Progenitor cell of endocrine pancreas (in vitro differentiated cells): Measurements from ENCODE around the gene STK32C. TPM values are rescaled to one million over a fixed set of nuclear protein-coding genes. Genes with fewer than 3 reads are reported as not detected.
"Not testable (repeated sequence)": the region's sequence is repeated elsewhere in the genome, so short reads cannot be mapped to it uniquely, and the experiment has no call there.

Experiments used
- DNase-seq: peaks from one replicate; pipeline ENCODE4 v3.0.0; 2021; ENCODE audit warnings: low spot score; ENCODE audit not compliant: unreplicated experiment
- H3K27ac Mint-ChIP-seq: 2 replicates; pipeline ENCODE4 v1.8.0; 2021; ENCODE audit warnings: mild to moderate bottlenecking, moderate library complexity, mixed read lengths
- H3K27me3 Mint-ChIP-seq: 2 replicates; pipeline ENCODE4 v1.8.0; 2021; ENCODE audit warnings: mixed read lengths
- H3K36me3 Mint-ChIP-seq: 2 replicates; pipeline ENCODE4 v1.8.0; 2022; ENCODE audit warnings: mixed read lengths; ENCODE audit not compliant: insufficient read depth
- H3K4me1 Mint-ChIP-seq: 2 replicates; pipeline ENCODE4 v1.8.0; 2021; ENCODE audit warnings: low read depth, mixed read lengths
- H3K4me3 Mint-ChIP-seq: 2 replicates; pipeline ENCODE4 v1.8.0; 2021; ENCODE audit warnings: low read depth, mild to moderate bottlenecking, moderate library complexity, mixed read lengths
- H3K9me3 Mint-ChIP-seq: 2 replicates; pipeline ENCODE4 v1.8.0; 2021; ENCODE audit warnings: low read depth, mixed read lengths
- total RNA-seq: library from RNA; stranded (reverse); gene quantifications from 2 replicates; pipeline ENCODE4 v1.2.1, GENCODE V29; 2021
- TF ChIP-seq, protein P1 (sequence below): fragments of 200-600 bp; sonication (generic); IDR thresholded peaks from one replicate; pipeline ENCODE4 v1.5.0; 2021; ENCODE audit warnings: antibody characterized with exemption, mild to moderate bottlenecking; ENCODE audit not compliant: unreplicated experiment

STK32C gene
- total RNA-seq, 1 donor from 2014 or later, result 10.0 TPM

DNA sequence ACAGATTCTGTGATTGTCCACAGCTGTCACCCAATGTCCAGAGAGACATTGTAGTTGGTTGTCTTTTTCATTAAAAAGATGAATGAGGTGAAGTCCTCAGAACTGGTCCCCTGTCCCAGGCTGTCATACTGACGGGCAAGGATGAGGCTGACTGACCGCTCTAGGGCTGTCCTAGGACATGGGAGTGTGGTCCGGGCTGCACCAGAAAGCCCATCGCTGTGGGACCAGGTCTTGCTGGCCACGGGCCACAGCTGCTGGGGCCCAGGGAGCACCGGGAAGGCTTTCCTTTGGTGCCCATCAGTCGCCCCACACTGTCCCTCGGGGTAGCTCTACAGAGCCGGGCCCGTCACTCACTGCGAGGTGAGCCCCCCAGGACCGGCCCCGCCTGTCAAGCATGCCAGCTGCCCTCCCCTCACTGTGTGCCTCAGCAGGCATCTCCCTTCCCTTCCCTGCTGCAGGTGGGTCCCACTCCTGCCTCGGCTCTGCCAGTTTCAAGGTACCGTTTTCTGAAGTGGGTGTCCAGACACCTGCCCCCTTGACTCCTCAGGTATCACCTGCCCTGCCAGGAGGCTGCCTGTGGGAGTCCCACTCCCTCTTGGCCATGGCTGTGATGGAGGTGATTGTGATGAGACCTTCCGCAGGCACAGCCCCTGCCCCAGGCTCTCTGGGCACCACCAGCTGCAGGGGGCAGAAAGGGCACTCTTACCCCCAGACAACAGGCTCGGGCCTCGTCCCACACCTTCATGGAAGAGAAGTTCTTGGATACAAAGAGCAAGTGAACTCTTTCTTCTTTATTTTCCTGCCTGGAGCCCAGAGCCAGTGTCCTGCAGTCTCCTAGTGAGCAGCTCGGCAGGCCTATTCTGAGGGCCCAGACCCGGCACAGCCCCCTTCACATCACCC is 46.0 kb upstream of the STK32C start:
- H3K4me1 Mint-ChIP-seq, result no peaks in the 10 kb centered on the region
- no peak overlapping the region for H3K4me3 Mint-ChIP-seq
- H3K27ac Mint-ChIP-seq, result no peak overlapping the region
- TF ChIP-seq, protein P1, sequence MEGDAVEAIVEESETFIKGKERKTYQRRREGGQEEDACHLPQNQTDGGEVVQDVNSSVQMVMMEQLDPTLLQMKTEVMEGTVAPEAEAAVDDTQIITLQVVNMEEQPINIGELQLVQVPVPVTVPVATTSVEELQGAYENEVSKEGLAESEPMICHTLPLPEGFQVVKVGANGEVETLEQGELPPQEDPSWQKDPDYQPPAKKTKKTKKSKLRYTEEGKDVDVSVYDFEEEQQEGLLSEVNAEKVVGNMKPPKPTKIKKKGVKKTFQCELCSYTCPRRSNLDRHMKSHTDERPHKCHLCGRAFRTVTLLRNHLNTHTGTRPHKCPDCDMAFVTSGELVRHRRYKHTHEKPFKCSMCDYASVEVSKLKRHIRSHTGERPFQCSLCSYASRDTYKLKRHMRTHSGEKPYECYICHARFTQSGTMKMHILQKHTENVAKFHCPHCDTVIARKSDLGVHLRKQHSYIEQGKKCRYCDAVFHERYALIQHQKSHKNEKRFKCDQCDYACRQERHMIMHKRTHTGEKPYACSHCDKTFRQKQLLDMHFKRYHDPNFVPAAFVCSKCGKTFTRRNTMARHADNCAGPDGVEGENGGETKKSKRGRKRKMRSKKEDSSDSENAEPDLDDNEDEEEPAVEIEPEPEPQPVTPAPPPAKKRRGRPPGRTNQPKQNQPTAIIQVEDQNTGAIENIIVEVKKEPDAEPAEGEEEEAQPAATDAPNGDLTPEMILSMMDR, result no peak
- H3K9me3 Mint-ChIP-seq, result no peaks in the 10 kb centered on the region
- H3K36me3 Mint-ChIP-seq, result peaks cover 5% of the 10 kb centered on the region
- no peak for DNase-seq
- no peaks in the 10 kb centered on the region for H3K27me3 Mint-ChIP-seq

DNA sequence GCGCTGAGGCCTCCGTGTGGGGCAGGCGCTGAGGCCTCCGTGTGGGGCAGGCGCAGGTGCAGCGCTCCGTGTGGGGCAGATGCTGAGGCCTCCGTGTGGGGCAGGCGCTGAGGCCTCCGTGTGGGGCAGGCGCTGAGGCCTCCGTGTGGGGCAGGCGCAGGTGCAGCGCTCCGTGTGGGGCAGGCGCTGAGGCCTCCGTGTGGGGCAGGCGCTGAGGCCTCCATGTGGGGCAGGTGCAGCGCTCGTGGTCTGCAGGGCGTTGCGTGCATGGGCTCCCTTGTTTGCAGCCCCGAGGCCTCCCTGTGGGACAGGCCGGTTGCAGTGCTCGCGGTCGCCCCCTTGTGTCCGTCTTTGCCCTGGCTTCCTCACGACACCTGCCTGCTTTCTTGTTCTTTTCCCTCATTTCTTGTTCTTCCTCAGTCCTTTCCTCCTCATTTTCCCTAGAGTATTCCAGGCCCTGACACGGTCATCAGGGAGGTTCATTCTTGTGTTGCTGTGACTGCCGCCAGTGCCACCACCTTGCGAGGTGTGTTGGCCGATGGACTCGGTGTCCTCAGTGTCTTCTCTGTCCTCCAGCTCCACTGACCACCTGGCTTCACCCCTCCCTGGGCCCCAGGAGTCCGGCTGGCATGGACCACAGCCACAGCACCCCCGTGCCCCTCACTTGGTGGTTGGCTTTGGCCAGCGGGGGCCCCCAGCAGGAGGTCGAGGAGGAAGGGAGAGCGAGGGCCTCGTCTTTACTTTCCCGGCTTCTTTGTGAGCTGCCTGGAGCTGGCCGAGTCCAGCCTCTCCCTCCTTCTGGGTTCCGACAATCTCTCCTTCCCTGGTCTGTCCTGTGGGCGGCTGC is 44.9 kb upstream of the STK32C start:
- not testable (repeated sequence) for H3K9me3 Mint-ChIP-seq, H3K4me1 Mint-ChIP-seq, H3K27me3 Mint-ChIP-seq, H3K36me3 Mint-ChIP-seq, H3K27ac Mint-ChIP-seq, H3K4me3 Mint-ChIP-seq
- TF ChIP-seq, protein P1, result peak; percentile 72
- DNase-seq, result peak; percentile 73

DNA sequence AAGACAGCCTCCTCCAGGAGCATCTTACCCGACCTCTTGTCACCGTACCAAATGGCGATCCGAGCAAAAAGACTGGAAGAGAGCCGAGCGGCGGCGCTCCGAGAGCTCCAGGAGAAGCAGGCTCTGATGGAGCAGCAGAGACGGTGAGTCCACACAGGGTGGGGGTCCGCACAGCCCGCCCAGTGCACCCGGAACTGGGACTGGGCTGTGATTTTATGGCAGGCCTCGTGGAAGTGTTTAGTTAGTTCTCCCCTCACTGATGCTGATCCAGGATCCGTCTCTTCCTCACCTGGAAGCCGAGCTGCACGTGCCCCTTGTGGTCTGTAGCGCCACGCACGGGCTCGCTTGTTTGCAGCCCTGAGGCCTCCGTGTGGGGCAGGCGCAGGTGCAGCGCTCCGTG is 43.9 kb upstream of the STK32C start:
- Mint-ChIP-seq H3K27me3 (no peaks in the 10 kb centered on the region), H3K9me3 (no peaks in the 10 kb centered on the region), H3K36me3 (peaks cover 12% of the 10 kb centered on the region), H3K4me3 (no peak overlapping the region), H3K4me1 (peaks cover 1% of the 10 kb centered on the region), H3K27ac (no peak overlapping the region)
- DNase-seq, result no peak
- TF ChIP-seq, protein P1, result no peak

DNA sequence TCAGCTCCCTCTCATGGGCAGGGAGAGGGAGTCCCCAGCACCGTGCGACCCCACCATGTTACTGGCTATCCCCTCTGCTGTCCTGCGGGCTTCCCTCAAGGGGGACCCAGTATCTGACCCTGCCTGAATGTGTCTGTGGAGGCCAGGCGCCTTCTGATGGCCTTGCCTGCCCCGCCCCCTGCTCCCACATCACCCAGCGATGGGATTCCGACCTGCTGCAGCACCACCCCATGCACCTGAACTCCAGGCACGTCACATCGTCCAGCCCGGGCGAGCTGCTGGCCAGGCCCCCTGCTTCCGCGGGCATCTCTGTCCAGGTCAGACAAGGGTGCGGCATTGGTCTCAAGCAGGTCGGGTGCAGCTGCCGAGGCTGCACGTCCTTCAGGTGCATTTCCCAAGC is 43.2 kb upstream of the STK32C start:
- H3K4me1 Mint-ChIP-seq, result peaks cover 1% of the 10 kb centered on the region
- TF ChIP-seq, protein P1, result no peak
- no peaks in the 10 kb centered on the region for H3K27me3 Mint-ChIP-seq
- H3K9me3 Mint-ChIP-seq, result no peaks in the 10 kb centered on the region
- no peak overlapping the region for H3K4me3 Mint-ChIP-seq
- peaks cover 13% of the 10 kb centered on the region for H3K36me3 Mint-ChIP-seq
- no peak overlapping the region for H3K27ac Mint-ChIP-seq
- DNase-seq, result no peak

DNA sequence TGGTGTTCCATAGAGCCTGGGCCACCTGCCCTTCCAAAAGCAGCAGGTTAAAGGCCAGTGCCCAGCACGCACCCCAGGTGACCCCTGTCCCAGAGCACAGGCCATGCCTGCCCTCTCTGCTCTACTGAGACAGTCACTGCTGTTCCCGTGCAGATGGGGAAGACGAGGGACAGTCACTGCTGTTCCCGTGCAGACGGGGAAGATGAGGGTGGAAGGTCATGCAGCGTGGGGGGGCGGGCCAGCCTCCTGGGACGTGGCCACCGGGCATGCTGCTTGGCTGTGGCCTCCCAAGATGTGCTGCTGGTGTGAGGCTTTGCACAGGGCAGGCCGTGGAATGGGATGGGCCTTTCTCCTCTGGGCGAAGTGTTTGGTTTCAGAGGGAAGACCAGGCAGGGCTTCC is 42.6 kb upstream of the STK32C start:
- Mint-ChIP-seq H3K27me3 (no peaks in the 10 kb centered on the region), H3K36me3 (peaks cover 17% of the 10 kb centered on the region), H3K27ac (no peak overlapping the region), H3K9me3 (no peaks in the 10 kb centered on the region), H3K4me1 (peaks cover 1% of the 10 kb centered on the region), H3K4me3 (no peak overlapping the region)
- TF ChIP-seq, protein P1, result no peak
- no peak for DNase-seq
